Measurements from ENCODE around the gene NBPF3.
A peak's percentile ranks its signal among the peaks of the same experiment; 100 is the strongest.

NBPF3 gene

GRCh38 chr1:21507511-21508270, 67.8 kb downstream of the NBPF3 start:
- Mint-ChIP-seq H3K27me3 (peaks cover 70% of the 10 kb centered on the region), H3K4me3 (peak overlapping the region; percentile 72), H3K9me3 (no peaks in the 10 kb centered on the region), H3K27ac (ENCODE audit: low read depth) (no peak overlapping the region), H3K36me3 (ENCODE audit: insufficient read depth) (no peaks in the 10 kb centered on the region), H3K4me1 (peaks cover 8% of the 10 kb centered on the region)
- ATAC-seq (replicated peaks; ENCODE audit: extremely low read depth, poor library complexity, severe bottlenecking) (no peak), DNase-seq (ENCODE audit: low spot score in 2 of 2) (no peak)

DNA sequence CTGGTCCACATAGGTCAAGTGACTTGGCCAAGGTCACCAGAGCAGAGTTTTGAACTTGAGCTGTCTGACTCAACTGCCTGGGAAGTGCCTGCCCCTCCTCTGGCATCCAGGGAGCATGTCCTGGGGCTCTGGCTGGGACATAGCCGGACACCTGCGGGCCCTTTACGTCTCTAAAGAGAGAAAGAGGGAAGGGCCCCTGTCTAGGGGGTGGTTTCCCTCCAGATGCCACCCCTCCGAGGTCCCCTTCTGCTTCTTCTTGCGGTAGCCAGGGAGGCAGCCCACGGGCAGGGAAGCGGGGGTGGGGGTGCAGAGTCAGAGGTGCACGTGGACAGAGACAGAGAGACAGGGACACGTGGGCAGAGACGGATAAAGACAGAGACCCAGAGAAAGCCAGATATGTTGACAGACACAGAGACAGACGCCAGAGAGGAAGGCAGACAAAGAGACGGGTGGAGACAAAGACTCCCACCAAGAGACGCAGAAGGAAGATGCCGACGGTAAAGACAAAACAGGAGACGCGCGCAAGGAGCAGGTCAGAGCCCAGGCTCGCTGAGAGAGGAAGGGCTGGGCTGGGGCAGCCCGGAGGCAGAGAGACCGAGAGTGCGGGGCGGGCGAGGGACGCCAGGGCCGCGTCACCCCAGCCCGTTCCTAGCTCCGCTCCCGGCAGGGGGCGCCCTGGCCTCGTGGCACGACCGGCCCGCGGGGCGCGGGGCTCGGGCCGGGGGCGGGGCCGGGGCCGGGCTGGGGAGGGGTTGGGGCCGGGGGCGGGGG, 68.8 kb downstream of the NBPF3 start:
- Mint-ChIP-seq H3K4me1 (peaks cover 8% of the 10 kb centered on the region), H3K9me3 (no peaks in the 10 kb centered on the region), H3K4me3 (peak overlapping the region; percentile 72), H3K36me3 (ENCODE audit: insufficient read depth) (no peaks in the 10 kb centered on the region), H3K27ac (ENCODE audit: low read depth) (peak overlapping the region; percentile 37), H3K27me3 (peaks cover 66% of the 10 kb centered on the region)
- peak; percentile 29 to 43 for DNase-seq (ENCODE audit: low spot score in 2 of 2)
- ATAC-seq (replicated peaks; ENCODE audit: extremely low read depth, poor library complexity, severe bottlenecking), result peak; percentile 67

GRCh38 chr1:21509351-21510112, 69.6 kb downstream of the NBPF3 start, which contains the start of gene ALPL:
Gene ALPL (plus strand): TSS chr1:21509423. CDS start chr1:21554082, 44,659 bp downstream.
- peaks cover 59% of the 10 kb centered on the region for H3K27me3 Mint-ChIP-seq
- peak within 1 kb of the TSS; percentile 72 for H3K4me3 Mint-ChIP-seq
- ATAC-seq (replicated peaks; ENCODE audit: extremely low read depth, poor library complexity, severe bottlenecking) (no peak), DNase-seq (ENCODE audit: low spot score in 2 of 2) (no peak)
- peak within 1 kb of the TSS; percentile 37 for H3K27ac Mint-ChIP-seq (ENCODE audit: low read depth)
- no peaks in the 10 kb centered on the region for H3K9me3 Mint-ChIP-seq
- H3K4me1 Mint-ChIP-seq, result peaks cover 15% of the 10 kb centered on the region
- no peaks in the 10 kb centered on the region for H3K36me3 Mint-ChIP-seq (ENCODE audit: insufficient read depth)

DNA sequence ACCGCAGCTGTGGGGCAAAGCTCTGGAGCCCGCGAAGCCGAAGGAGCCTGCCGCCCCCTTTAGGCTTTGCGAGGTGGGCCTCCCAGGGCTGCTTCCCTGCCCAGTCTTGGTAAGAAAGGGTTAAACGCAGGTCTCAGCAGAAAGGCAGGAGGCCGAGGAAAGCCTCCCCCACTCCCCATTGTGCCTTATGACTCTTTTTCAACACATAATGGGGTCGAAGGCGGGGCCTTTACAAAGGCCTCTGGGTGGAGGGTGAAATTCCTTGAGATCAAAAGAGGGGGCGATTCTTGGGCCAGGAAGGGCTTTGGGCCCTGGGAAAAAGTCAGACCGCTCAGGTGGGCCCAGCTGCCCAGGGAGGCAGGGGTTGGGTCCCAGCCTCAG, 70.2 kb downstream of the NBPF3 start:
- no peak for DNase-seq (ENCODE audit: low spot score in 2 of 2)
- Mint-ChIP-seq H3K36me3 (ENCODE audit: insufficient read depth) (no peaks in the 10 kb centered on the region), H3K9me3 (no peaks in the 10 kb centered on the region), H3K4me1 (peaks cover 16% of the 10 kb centered on the region), H3K4me3 (no peak overlapping the region), H3K27me3 (peaks cover 54% of the 10 kb centered on the region), H3K27ac (ENCODE audit: low read depth) (no peak overlapping the region)
- ATAC-seq (replicated peaks; ENCODE audit: extremely low read depth, poor library complexity, severe bottlenecking), result no peak

- Mint-ChIP-seq H3K4me1 (peaks cover 16% of the 10 kb centered on the region), H3K27me3 (peaks cover 45% of the 10 kb centered on the region), H3K4me3 (no peak overlapping the region), H3K27ac (ENCODE audit: low read depth) (no peak overlapping the region), H3K9me3 (no peaks in the 10 kb centered on the region), H3K36me3 (ENCODE audit: insufficient read depth) (no peaks in the 10 kb centered on the region)
- DNase-seq (ENCODE audit: low spot score in 2 of 2) (no peak), ATAC-seq (replicated peaks; ENCODE audit: extremely low read depth, poor library complexity, severe bottlenecking) (no peak)
Observed at GRCh38 chr1:21510885-21511578, 71.1 kb downstream of the NBPF3 start.

DNA sequence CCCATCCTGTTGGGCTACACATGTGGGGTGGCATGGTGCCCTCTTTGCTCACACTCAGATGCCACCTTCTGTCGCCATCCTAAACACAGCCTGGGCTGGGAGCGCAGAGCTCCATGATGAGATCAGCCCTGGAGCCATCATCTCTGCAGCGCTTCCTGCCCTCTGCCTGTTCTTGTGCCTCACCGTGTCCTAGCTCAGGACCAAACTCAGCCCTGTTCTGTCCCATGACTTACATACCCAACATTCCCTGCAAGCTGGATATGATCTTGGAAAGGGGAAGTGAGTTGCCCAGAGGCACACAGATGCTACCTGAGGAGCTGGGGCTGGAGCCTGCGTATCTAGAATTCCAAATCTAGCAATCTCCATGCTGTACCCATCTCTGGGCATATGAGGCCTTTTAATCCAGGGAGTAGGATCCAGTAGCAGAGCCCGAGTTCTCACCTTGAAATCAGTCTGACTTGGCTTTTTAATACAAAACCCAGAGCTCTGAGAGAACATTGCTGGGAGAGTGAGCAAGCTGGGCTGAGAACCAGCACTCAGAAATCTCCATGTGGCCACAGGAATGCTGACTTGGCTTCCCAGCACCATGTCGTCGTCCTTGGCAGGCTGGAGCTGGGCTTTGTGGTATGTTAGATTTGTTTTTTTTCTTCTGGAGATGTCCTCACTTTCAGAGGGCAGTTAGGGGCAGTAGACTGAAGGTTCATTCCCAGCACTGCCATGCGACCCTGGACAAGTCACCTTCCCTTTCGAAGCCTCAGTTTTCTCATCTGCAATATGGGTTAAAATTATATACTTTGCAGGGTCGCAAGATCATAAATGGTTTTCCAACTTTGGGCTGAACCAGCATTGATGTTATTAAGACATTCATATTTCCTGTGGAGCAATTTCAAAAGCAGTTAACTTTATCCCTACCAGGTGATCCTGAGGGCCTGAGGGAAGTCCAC, 71.9 kb downstream of the NBPF3 start:
- no peak for DNase-seq (ENCODE audit: low spot score in 2 of 2)
- Mint-ChIP-seq H3K9me3 (no peaks in the 10 kb centered on the region), H3K4me1 (peaks cover 16% of the 10 kb centered on the region), H3K27me3 (peaks cover 37% of the 10 kb centered on the region), H3K4me3 (no peak overlapping the region), H3K27ac (ENCODE audit: low read depth) (no peak overlapping the region), H3K36me3 (ENCODE audit: insufficient read depth) (no peaks in the 10 kb centered on the region)
- ATAC-seq (replicated peaks; ENCODE audit: extremely low read depth, poor library complexity, severe bottlenecking), result no peak

DNA sequence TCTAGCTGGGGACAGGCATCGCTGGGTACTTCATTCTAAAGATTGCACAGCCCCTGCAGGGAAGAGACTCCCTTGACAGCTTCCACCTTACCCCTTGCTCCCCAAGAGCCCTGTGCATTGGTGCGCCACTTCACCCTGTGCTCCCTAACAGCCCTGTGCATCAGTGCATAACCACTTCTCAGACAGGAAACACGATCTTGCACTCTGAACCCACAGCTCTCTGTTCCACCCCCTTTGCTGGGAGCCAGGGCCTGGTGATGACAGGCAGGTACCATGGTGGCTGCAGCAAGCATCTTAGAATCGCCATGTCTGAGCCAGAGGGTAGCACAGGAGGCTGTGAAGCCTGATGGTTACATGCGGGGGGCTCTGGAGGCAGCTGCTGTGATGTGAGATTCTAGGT, 74.3 kb downstream of the NBPF3 start:
- Mint-ChIP-seq H3K9me3 (no peaks in the 10 kb centered on the region), H3K4me1 (peaks cover 8% of the 10 kb centered on the region), H3K4me3 (no peak overlapping the region), H3K36me3 (ENCODE audit: insufficient read depth) (no peaks in the 10 kb centered on the region), H3K27ac (ENCODE audit: low read depth) (no peak overlapping the region), H3K27me3 (peaks cover 13% of the 10 kb centered on the region)
- no peak for DNase-seq (ENCODE audit: low spot score in 2 of 2)
- ATAC-seq (replicated peaks; ENCODE audit: extremely low read depth, poor library complexity, severe bottlenecking), result peak; percentile 58

GRCh38 chr1:21517161-21517589, 77.2 kb downstream of the NBPF3 start:
- Mint-ChIP-seq H3K9me3 (no peaks in the 10 kb centered on the region), H3K4me1 (peaks cover 8% of the 10 kb centered on the region), H3K4me3 (no peak overlapping the region), H3K27ac (ENCODE audit: low read depth) (no peak overlapping the region), H3K27me3 (no peaks in the 10 kb centered on the region), H3K36me3 (ENCODE audit: insufficient read depth) (no peaks in the 10 kb centered on the region)
- DNase-seq (ENCODE audit: low spot score in 2 of 2), result no peak
- ATAC-seq (replicated peaks; ENCODE audit: extremely low read depth, poor library complexity, severe bottlenecking), result no peak

GRCh38 chr1:21517660-21518480, 77.9 kb downstream of the NBPF3 start:
- ATAC-seq (replicated peaks; ENCODE audit: extremely low read depth, poor library complexity, severe bottlenecking), result no peak
- H3K4me3 Mint-ChIP-seq, result no peak overlapping the region
- H3K9me3 Mint-ChIP-seq, result no peaks in the 10 kb centered on the region
- no peaks in the 10 kb centered on the region for H3K27me3 Mint-ChIP-seq
- H3K4me1 Mint-ChIP-seq, result peaks cover 8% of the 10 kb centered on the region
- DNase-seq (ENCODE audit: low spot score in 2 of 2), result no peak
- H3K27ac Mint-ChIP-seq (ENCODE audit: low read depth), result no peak overlapping the region
- no peaks in the 10 kb centered on the region for H3K36me3 Mint-ChIP-seq (ENCODE audit: insufficient read depth)

- no peak for ATAC-seq (replicated peaks; ENCODE audit: extremely low read depth, poor library complexity, severe bottlenecking)
- H3K4me3 Mint-ChIP-seq, result no peak overlapping the region
Observed at GRCh38 chr1:21518774-21519455, 79.0 kb downstream of the NBPF3 start.

More at GRCh38 chr1:21518774-21519455, 79.0 kb downstream of the NBPF3 start:
- no peak for DNase-seq (ENCODE audit: low spot score in 2 of 2)
- Mint-ChIP-seq H3K27me3 (no peaks in the 10 kb centered on the region), H3K4me1 (peaks cover 7% of the 10 kb centered on the region), H3K36me3 (ENCODE audit: insufficient read depth) (no peaks in the 10 kb centered on the region), H3K27ac (ENCODE audit: low read depth) (no peak overlapping the region), H3K9me3 (no peaks in the 10 kb centered on the region)
